Motor neuron (in vitro differentiated cells): ENCODE results near the gene PCDHGB1. TPM values are rescaled to one million over a fixed set of nuclear protein-coding genes. Genes with fewer than 3 reads are reported as not detected.
"Not testable (repeated sequence)": the region's sequence is repeated elsewhere in the genome, so short reads cannot be mapped to it uniquely, and the experiment has no call there.

Experiments used
- ATAC-seq, 8 experiments: fragments of 200-7000 bp; cut with Tn5 transposase; replicated peaks in 6 of 8; 2 replicates each; pipeline ENCODE4 v1.8.0; 2021; ENCODE audit warnings: mild to moderate bottlenecking in 8 of 8, moderate library complexity in 8 of 8
- H3K27ac ChIP-seq, 2 donors: fragments of 250-450 bp; sonication (Bioruptor Pico); 2 replicates each; pipeline ENCODE4 v1.9.0; 2021; ENCODE audit warnings: antibody characterized with exemption in 2 of 2, mild to moderate bottlenecking in 2 of 2, moderate library complexity in 1 of 2
- H3K4me1 ChIP-seq, 2 donors: fragments of 250-450 bp; sonication (Bioruptor Pico); replicated peaks in 1 of 2; 2 replicates each; pipeline ENCODE4 v1.6.1; 2021; ENCODE audit warnings: antibody characterized with exemption in 2 of 2, mild to moderate bottlenecking in 2 of 2, moderate library complexity in 1 of 2
- H3K4me3 ChIP-seq, 5 donors: fragments of 250-450 bp; sonication (Bioruptor Pico); 2 replicates each; pipeline ENCODE4 v1.9.0; 2021; ENCODE audit warnings: antibody characterized with exemption in 5 of 5, mild to moderate bottlenecking in 5 of 5, moderate library complexity in 4 of 5
- WGBS, 10 experiments: fragments of 450-650 bp; shearing (Covaris generic); methylation state at CpG; one replicate each; pipeline ENCODE4 v1.0.0; 2022; 5-methylcytosine and 5-hydroxymethylcytosine counted together
- in situ Hi-C, 9 experiments: fragments of 400-800 bp; cut with MboI; loops; one replicate each; pipeline ENCODE4 v1.15.0; 2021; ENCODE audit warnings: low sequenced_read_pairs in 9 of 9, low pct_unique_long_range_greater_than_20kb in 2 of 9; ENCODE audit not compliant: unreplicated experiment in 9 of 9
- total RNA-seq, 8 experiments: library from RNA; unstranded; fragments of 300-600 nt; gene quantifications; 2 replicates each; pipeline versions ENCODE4 v1.2.3 to v1.2.4, GENCODE V29; 2022

PCDHGB1 gene
- total RNA-seq, 8 experiments from 2014 or later = 0.33 to 4.4 (median 0.83) TPM

DNA sequence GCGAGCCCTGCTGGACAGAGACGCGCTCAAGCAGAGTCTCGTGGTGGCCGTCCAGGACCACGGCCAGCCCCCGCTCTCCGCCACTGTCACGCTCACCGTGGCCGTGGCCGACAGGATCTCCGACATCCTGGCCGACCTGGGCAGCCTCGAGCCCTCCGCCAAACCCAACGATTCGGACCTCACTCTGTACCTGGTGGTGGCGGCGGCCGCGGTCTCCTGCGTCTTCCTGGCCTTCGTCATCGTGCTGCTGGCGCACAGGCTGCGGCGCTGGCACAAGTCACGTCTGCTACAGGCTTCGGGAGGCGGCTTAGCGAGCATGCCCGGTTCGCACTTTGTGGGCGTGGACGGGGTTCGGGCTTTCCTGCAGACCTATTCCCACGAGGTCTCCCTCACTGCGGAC, 17.3 kb upstream of the PCDHGB1 start:
- H3K4me3 ChIP-seq, H3K4me1 ChIP-seq, in situ Hi-C loops, H3K27ac ChIP-seq, ATAC-seq: not testable (repeated sequence)
- 90% methylated on average over 2 of the region's 39 CpGs; no CpG with 5 or more reads in 9 of the 10 experiments for WGBS, 10 experiments

DNA sequence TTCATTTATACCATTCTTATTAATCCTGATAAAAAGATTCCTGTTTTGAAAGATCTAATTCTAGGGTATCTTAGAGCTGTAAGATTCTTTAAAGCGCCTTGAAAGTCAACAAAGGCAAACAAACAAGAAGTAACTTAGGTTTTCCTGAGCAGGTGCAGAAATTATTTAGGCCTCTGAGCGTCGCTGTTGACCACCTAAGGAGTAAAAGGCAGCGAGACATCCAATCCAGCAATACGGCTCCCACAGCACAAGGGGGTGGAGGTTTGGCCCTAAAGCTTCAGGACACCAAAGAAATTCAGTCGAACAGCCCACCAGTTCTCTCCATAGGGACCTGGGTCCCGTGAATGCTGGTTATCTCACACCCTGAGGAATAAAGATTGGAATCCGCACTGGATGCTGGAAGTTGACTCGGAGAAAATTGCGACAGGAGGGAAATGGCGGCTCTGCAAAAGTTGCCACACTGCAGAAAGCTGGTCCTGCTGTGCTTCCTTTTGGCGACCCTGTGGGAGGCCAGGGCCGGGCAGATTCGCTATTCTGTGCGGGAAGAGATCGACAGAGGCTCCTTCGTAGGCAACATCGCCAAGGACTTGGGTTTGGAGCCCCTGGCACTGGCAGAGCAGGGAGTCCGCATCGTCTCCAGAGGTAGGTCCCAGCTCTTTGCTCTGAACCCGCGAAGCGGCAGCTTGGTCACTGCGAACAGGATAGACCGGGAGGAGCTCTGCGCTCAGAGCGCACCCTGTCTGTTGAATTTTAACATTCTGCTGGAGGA, 11.2 kb upstream of the PCDHGB1 start, which contains the start of gene PCDHGA2:
Gene PCDHGA2 (plus strand): TSS at position 223 of the 769 bp plus-strand sequence.
- Histone ChIP-seq H3K27ac (no peak within 1 kb of the TSS), H3K4me3 (no peak within 1 kb of the TSS), H3K4me1 (no peaks in the 10 kb centered on the region)
- in situ Hi-C loops = no loop called here
- 18 to 91% (median 70%) methylated on average over 2 to 26 of the region's 27 CpGs; no CpG with 5 or more reads in 1 of the 10 experiments for WGBS, 10 experiments
- ATAC-seq = peak in 1 of 8 experiments; percentile 52

DNA sequence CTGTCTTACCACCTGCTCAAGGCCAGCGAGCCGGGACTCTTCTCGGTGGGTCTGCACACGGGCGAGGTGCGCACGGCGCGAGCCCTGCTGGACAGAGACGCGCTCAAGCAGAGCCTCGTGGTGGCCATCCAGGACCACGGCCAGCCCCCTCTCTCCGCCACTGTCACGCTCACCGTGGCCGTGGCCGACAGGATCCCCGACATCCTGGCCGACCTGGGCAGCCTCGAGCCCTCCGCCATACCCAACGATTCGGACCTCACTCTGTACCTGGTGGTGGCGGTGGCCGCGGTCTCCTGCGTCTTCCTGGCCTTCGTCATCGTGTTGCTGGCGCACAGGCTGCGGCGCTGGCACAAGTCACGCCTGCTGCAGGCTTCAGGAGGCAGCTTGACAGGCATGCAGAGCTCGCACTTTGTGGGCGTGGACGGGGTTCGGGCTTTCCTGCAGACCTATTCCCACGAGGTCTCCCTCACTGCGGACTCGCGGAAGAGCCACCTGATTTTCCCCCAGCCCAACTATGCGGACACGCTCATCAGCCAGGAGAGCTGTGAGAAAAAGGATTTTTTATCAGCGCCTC, 9.0 kb upstream of the PCDHGB1 start:
- ATAC-seq, in situ Hi-C loops: not testable (repeated sequence)
- WGBS, 10 experiments = 19 to 100% (median 90%) methylated on average over 1 to 5 of the region's 45 CpGs; no CpG with 5 or more reads in 5 of the 10 experiments

GRCh38 chr5:141342773-141343172, 7.1 kb upstream of the PCDHGB1 start:
- 0 to 50% (median 29%) methylated on average over 1 of the region's 1 CpG; no CpG with 5 or more reads in 3 of the 10 experiments for WGBS, 10 experiments
- Histone ChIP-seq H3K4me1 (no peaks in the 10 kb centered on the region), H3K4me3 (no peak overlapping the region), H3K27ac (no peak overlapping the region)
- ATAC-seq = no peak
- in situ Hi-C loops = no loop called here

More for the DNA sequence above, 9.0 kb upstream of the PCDHGB1 start:
- H3K4me3 ChIP-seq, H3K27ac ChIP-seq, H3K4me1 ChIP-seq: not testable (repeated sequence)

DNA sequence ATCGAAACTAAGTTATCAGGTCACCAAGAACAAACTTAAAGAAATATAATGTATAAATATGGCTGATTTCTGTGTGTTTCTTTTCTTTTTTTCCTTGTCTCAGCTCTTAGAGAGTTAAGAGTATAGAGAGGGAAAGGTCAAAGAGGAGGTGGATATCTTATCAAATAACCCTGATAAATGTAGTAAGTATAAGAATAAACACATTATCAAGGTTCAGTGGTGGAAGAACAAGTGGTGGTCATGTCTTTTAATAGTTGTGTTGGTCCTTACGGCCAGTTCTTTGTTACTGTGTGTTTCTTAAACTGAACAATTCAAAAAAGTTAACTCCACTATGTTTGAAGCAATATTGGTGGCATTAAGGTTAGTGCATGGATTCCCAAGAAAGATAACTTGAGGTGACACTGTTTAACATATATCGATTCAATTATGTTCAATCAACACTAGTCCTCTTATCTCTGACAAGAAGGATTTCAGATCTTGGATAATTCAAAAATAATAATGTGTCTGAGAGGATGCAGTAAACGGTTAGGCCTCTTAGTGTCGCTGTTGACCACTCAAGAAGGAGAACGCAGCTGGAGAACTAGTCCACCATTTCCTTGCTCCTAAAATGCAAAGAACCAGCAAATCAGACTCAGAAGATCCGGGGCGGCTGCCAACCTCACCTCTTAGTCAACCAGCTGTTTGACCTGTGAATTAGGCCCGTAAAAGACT, 6.5 kb upstream of the PCDHGB1 start, which contains the start of gene PCDHGA3:
Gene PCDHGA3 (plus strand): TSS at position 588 of the 711 bp plus-strand sequence. CDS start 205 bp downstream, outside the sequence.
- ATAC-seq = peak in 3 of 8 experiments; percentile 12 to 69 (median 50)
- H3K4me3 ChIP-seq = no peak within 1 kb of the TSS
- H3K4me1 ChIP-seq = no peaks in the 10 kb centered on the region
- H3K27ac ChIP-seq = no peak within 1 kb of the TSS
- in situ Hi-C loops = no loop called here
- WGBS, 10 experiments = 14 to 100% (median 71%) methylated on average over 1 to 8 of the region's 9 CpGs

DNA sequence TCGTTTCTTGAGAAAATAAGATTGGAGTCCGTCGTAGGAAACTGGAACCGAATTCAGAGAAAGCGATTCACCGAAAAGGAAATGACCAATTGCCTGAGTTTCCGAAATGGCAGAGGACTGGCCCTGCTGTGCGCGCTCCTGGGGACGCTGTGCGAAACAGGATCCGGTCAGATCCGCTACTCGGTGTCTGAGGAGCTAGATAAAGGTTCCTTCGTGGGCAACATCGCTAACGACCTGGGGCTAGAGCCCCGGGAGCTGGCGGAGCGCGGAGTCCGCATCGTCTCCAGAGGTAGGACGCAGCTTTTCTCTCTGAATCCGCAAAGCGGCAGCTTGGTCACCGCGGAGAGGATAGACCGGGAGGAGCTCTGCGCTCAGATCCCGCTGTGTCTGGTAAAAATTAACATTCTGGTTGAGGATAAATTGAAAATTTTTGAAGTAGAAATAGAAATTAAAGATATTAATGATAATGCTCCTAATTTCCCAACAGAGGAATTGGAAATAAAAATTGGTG, 5.9 kb upstream of the PCDHGB1 start:
- in situ Hi-C loops = no loop called here
- peak in 2 of 8 experiments; percentile 43 to 60 for ATAC-seq
- no peaks in the 10 kb centered on the region for H3K4me1 ChIP-seq
- no peak overlapping the region for H3K4me3 ChIP-seq
- WGBS, 10 experiments = 7 to 92% (median 80%) methylated on average over 1 to 30 of the region's 31 CpGs; no CpG with 5 or more reads in 1 of the 10 experiments
- no peak overlapping the region for H3K27ac ChIP-seq

GRCh38 chr5:141345327-141345726, 4.6 kb upstream of the PCDHGB1 start:
- H3K4me1 ChIP-seq = no peaks in the 10 kb centered on the region
- ATAC-seq = no peak
- 83 to 100% methylated on average over 3 to 7 of the region's 20 CpGs; no CpG with 5 or more reads in 8 of the 10 experiments for WGBS, 10 experiments
- H3K4me3 ChIP-seq = no peak overlapping the region
- in situ Hi-C loops = no loop called here
- no peak overlapping the region for H3K27ac ChIP-seq

DNA sequence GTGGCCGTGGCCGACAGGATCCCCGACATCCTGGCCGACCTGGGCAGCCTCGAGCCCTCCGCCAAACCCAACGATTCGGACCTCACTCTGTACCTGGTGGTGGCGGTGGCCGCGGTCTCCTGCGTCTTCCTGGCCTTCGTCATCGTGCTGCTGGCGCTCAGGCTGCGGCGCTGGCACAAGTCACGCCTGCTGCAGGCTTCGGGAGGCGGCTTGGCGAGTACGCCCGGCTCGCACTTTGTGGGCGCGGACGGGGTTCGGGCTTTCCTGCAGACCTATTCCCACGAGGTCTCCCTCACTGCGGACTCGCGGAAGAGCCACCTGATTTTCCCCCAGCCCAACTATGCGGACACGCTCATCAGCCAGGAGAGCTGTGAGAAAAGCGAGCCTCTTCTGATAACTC, 3.9 kb upstream of the PCDHGB1 start:
- 89 to 100% methylated on average over 1 to 3 of the region's 35 CpGs; no CpG with 5 or more reads in 8 of the 10 experiments for WGBS, 10 experiments
- H3K4me1 ChIP-seq, in situ Hi-C loops, ATAC-seq, H3K4me3 ChIP-seq, H3K27ac ChIP-seq: not testable (repeated sequence)

DNA sequence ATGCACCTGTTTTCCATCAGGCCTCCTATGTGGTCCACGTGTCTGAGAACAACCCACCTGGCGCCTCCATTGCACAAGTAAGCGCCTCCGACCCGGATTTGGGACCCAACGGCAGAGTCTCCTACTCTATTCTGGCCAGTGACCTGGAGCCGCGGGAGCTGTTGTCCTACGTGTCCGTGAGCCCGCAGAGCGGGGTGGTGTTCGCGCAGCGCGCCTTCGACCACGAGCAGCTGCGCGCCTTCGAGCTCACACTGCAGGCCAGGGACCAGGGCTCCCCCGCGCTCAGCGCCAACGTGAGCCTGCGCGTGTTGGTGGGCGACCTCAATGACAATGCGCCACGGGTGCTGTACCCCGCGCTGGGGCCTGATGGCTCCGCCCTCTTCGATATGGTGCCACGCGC, 1.7 kb downstream of the PCDHGB1 start:
- 80 to 97% (median 93%) methylated on average over 1 to 10 of the region's 36 CpGs; no CpG with 5 or more reads in 7 of the 10 experiments for WGBS, 10 experiments
- in situ Hi-C loops = no loop called here
- H3K4me3 ChIP-seq = no peak overlapping the region
- ATAC-seq = no peak
- H3K4me1 ChIP-seq = no peaks in the 10 kb centered on the region
- no peak overlapping the region for H3K27ac ChIP-seq

- in situ Hi-C loops = no loop called here
- 0 to 90% (median 30%) methylated on average over 1 to 16 of the region's 29 CpGs; no CpG with 5 or more reads in 1 of the 10 experiments for WGBS, 10 experiments
- Histone ChIP-seq H3K4me3 (no peak within 1 kb of the TSS), H3K27ac (no peak within 1 kb of the TSS), H3K4me1 (no peaks in the 10 kb centered on the region)
- ATAC-seq = peak in 1 of 8 experiments; percentile 23
Measured at GRCh38 chr5:141354900-141355469, 5.1 kb downstream of the PCDHGB1 start, which contains the start of gene PCDHGA4. PCDHGA4 (plus strand) TSS chr5:141355021; CDS start chr5:141355108, 87 bp downstream.

GRCh38 chr5:141355641-141356040, 5.7 kb downstream of the PCDHGB1 start:
- Histone ChIP-seq H3K4me3 (no peak overlapping the region), H3K27ac (no peak overlapping the region), H3K4me1 (no peaks in the 10 kb centered on the region)
- WGBS, 10 experiments = 47 to 100% (median 87%) methylated on average over 1 to 18 of the region's 24 CpGs; no CpG with 5 or more reads in 3 of the 10 experiments
- in situ Hi-C loops = no loop called here
- ATAC-seq = no peak

DNA sequence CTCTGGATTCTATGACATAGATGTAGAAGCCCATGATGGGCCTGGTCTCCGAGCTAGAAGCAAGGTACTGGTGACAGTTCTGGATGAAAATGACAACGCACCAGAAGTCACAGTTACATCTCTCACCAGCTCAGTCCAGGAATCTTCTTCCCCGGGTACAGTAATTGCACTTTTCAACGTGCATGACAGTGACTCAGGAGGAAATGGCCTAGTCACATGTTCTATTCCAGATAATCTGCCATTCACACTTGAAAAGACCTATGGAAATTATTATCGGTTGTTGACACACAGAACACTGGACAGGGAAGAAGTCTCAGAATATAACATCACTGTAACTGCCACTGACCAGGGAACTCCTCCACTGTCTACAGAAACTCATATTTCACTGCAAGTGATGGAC, 6.2 kb downstream of the PCDHGB1 start:
- Histone ChIP-seq H3K4me3 (no peak overlapping the region), H3K4me1 (no peaks in the 10 kb centered on the region), H3K27ac (no peak overlapping the region)
- whole genome bisulfite sequencing, 10 experiments = 34 to 92% (median 78%) methylated on average over 2 to 4 of the region's 5 CpGs; no CpG with 5 or more reads in 4 of the 10 experiments
- in situ Hi-C loops = no loop called here
- ATAC-seq = no peak
